Measurements from ENCODE around the gene GLCE. TPM values are rescaled to one million over a fixed set of nuclear protein-coding genes. Genes with fewer than 3 reads are reported as not detected.

GLCE gene
- total RNA-seq, 1 donor from 2014 or later, result 13.6 TPM

DNA sequence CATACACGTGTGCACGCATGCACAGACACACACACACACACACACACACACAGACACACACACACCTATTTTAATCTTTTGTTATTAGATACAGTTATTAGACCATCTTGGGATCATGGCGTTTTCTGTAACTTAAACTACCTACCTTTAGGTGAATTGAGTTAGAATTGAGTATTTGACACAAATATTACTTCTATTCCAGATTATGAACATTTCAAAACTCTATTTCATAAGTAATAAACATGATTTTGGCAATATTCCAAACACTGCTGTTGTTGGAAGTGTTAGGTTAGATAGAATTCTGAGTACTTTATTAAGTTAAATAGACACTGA, 65.6 kb downstream of the GLCE start:
- H4K20me1 ChIP-seq (ENCODE audit: insufficient read depth, low read length), result no peaks in the 10 kb centered on the region
- Mint-ChIP-seq H3K4me3 (ENCODE audit: unreplicated experiment) (no peak overlapping the region), H3K27me3 (ENCODE audit: low read depth, unreplicated experiment) (no peaks in the 10 kb centered on the region), H3K36me3 (ENCODE audit: low read depth, unreplicated experiment) (no peaks in the 10 kb centered on the region), H3K4me1 (ENCODE audit: low read depth, unreplicated experiment) (no peaks in the 10 kb centered on the region), H3K9me3 (ENCODE audit: unreplicated experiment) (peaks cover 2% of the 10 kb centered on the region), H3K27ac (ENCODE audit: unreplicated experiment) (no peak overlapping the region)
- H3K4me2 ChIP-seq (ENCODE audit: low read length), result no peak overlapping the region
- H3K27ac ChIP-seq (ENCODE audit: low read depth, low read length), result no peak overlapping the region
- H3K4me3 ChIP-seq (ENCODE audit: insufficient read depth, low read depth, low read length), result no peak overlapping the region
- H3K27me3 ChIP-seq (ENCODE audit: insufficient read depth, low read length), result no peaks in the 10 kb centered on the region
- DNase-seq (ENCODE audit: low read depth), result no peak
- TF ChIP-seq, protein P1, sequence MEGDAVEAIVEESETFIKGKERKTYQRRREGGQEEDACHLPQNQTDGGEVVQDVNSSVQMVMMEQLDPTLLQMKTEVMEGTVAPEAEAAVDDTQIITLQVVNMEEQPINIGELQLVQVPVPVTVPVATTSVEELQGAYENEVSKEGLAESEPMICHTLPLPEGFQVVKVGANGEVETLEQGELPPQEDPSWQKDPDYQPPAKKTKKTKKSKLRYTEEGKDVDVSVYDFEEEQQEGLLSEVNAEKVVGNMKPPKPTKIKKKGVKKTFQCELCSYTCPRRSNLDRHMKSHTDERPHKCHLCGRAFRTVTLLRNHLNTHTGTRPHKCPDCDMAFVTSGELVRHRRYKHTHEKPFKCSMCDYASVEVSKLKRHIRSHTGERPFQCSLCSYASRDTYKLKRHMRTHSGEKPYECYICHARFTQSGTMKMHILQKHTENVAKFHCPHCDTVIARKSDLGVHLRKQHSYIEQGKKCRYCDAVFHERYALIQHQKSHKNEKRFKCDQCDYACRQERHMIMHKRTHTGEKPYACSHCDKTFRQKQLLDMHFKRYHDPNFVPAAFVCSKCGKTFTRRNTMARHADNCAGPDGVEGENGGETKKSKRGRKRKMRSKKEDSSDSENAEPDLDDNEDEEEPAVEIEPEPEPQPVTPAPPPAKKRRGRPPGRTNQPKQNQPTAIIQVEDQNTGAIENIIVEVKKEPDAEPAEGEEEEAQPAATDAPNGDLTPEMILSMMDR (IDR thresholded peaks at IDR 0.05; ENCODE audit: insufficient read depth, low read depth, low read length), result no peak
- no peak for TF ChIP-seq EZH2 (IDR thresholded peaks at IDR 0.05; ENCODE audit: insufficient read depth, low read length)
- FAIRE-seq, result no peak
- H3K36me3 ChIP-seq (ENCODE audit: insufficient read depth, low read length), result no peaks in the 10 kb centered on the region
- no peak overlapping the region for H2AFZ ChIP-seq (ENCODE audit: low read depth, low read length)
- no peaks in the 10 kb centered on the region for H3K79me2 ChIP-seq (ENCODE audit: insufficient read depth, low read length)
- H3K9ac ChIP-seq (ENCODE audit: low read length), result no peak overlapping the region
- no peaks in the 10 kb centered on the region for H3K9me3 ChIP-seq (ENCODE audit: insufficient read depth, low read depth, low read length)
- H3K4me1 ChIP-seq (ENCODE audit: insufficient read depth, low read length), result no peaks in the 10 kb centered on the region

DNA sequence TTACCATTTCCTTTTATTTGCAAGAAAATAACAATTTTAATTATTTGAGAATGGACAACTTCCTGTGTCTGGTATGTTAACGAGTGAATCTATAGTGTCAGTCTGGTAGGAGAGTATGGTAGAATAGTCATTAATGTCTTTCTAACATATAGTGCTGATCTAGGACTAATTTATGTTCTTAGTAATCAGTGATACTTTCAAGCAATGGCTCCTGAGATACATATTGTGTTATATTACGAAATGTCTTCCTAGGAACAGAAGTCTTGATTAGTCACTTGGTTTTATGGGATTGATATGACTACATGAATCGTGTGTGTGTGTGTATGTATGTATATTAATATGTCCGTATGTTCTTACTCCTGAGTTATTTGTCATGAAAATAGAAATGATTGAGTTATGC, 71.7 kb downstream of the GLCE start:
- no peak overlapping the region for H3K27ac ChIP-seq (ENCODE audit: low read depth, low read length)
- Mint-ChIP-seq H3K27me3 (ENCODE audit: low read depth, unreplicated experiment) (no peaks in the 10 kb centered on the region), H3K9me3 (ENCODE audit: unreplicated experiment) (no peaks in the 10 kb centered on the region), H3K4me3 (ENCODE audit: unreplicated experiment) (no peak overlapping the region), H3K36me3 (ENCODE audit: low read depth, unreplicated experiment) (no peaks in the 10 kb centered on the region), H3K4me1 (ENCODE audit: low read depth, unreplicated experiment) (no peaks in the 10 kb centered on the region), H3K27ac (ENCODE audit: unreplicated experiment) (no peak overlapping the region)
- no peak overlapping the region for H3K4me3 ChIP-seq (ENCODE audit: insufficient read depth, low read depth, low read length)
- H2AFZ ChIP-seq (ENCODE audit: low read depth, low read length), result no peak overlapping the region
- H3K9ac ChIP-seq (ENCODE audit: low read length), result no peak overlapping the region
- no peaks in the 10 kb centered on the region for H3K27me3 ChIP-seq (ENCODE audit: insufficient read depth, low read length)
- H3K4me1 ChIP-seq (ENCODE audit: insufficient read depth, low read length), result no peaks in the 10 kb centered on the region
- no peaks in the 10 kb centered on the region for H3K9me3 ChIP-seq (ENCODE audit: insufficient read depth, low read depth, low read length)
- FAIRE-seq (peak; percentile 52), DNase-seq (ENCODE audit: low read depth) (peak; percentile 0)
- H3K36me3 ChIP-seq (ENCODE audit: insufficient read depth, low read length), result no peaks in the 10 kb centered on the region
- H3K4me2 ChIP-seq (ENCODE audit: low read length), result no peak overlapping the region
- no peak for TF ChIP-seq EZH2 (IDR thresholded peaks at IDR 0.05; ENCODE audit: insufficient read depth, low read length)
- H3K79me2 ChIP-seq (ENCODE audit: insufficient read depth, low read length), result no peaks in the 10 kb centered on the region
- no peaks in the 10 kb centered on the region for H4K20me1 ChIP-seq (ENCODE audit: insufficient read depth, low read length)

DNA sequence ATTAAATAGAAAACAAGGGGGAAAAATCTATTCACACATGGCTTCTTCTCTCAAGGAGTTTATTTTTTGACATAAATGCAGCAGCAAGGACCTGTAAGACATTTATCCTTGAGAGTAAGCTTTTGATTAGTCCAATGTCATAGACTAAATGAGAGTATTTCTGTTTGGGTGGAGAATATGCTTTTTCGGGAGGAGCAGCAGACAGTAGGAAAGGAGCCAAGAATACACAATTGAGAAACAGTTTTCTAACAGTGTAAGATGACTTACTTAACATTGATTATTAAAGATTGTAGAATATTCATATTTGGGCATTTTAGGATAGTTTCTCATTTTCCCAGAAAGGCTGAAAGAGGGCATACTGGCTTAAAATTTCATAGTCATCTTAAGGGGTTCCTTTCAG, 72.3 kb downstream of the GLCE start:
- Histone ChIP-seq H3K4me1 (ENCODE audit: insufficient read depth, low read length) (no peaks in the 10 kb centered on the region), H3K27me3 (ENCODE audit: insufficient read depth, low read length) (no peaks in the 10 kb centered on the region), H3K27ac (ENCODE audit: low read depth, low read length) (no peak overlapping the region), H3K4me2 (ENCODE audit: low read length) (no peak overlapping the region), H4K20me1 (ENCODE audit: insufficient read depth, low read length) (no peaks in the 10 kb centered on the region), H3K9me3 (ENCODE audit: insufficient read depth, low read depth, low read length) (no peaks in the 10 kb centered on the region), H3K36me3 (ENCODE audit: insufficient read depth, low read length) (no peaks in the 10 kb centered on the region), H3K79me2 (ENCODE audit: insufficient read depth, low read length) (no peaks in the 10 kb centered on the region), H2AFZ (ENCODE audit: low read depth, low read length) (no peak overlapping the region), H3K9ac (ENCODE audit: low read length) (no peak overlapping the region), H3K4me3 (ENCODE audit: insufficient read depth, low read depth, low read length) (no peak overlapping the region)
- TF ChIP-seq EZH2 (IDR thresholded peaks at IDR 0.05; ENCODE audit: insufficient read depth, low read length), result no peak
- TF ChIP-seq, protein P1 (IDR thresholded peaks at IDR 0.05; ENCODE audit: insufficient read depth, low read depth, low read length), result no peak
- Mint-ChIP-seq H3K4me1 (ENCODE audit: low read depth, unreplicated experiment) (no peaks in the 10 kb centered on the region), H3K4me3 (ENCODE audit: unreplicated experiment) (no peak overlapping the region), H3K9me3 (ENCODE audit: unreplicated experiment) (no peaks in the 10 kb centered on the region), H3K27ac (ENCODE audit: unreplicated experiment) (no peak overlapping the region), H3K27me3 (ENCODE audit: low read depth, unreplicated experiment) (no peaks in the 10 kb centered on the region), H3K36me3 (ENCODE audit: low read depth, unreplicated experiment) (no peaks in the 10 kb centered on the region)
- no peak for DNase-seq (ENCODE audit: low read depth)
- no peak for FAIRE-seq
